NCI-H146 (cell line): ENCODE measurements around the gene RNF213.
"Not testable (repeated sequence)": the region's sequence is repeated elsewhere in the genome, so short reads cannot be mapped to it uniquely, and the experiment has no call there.

Experiments used
- DNase-seq: peaks from one replicate; lab custom pipeline; 2025; lab: John Stamatoyannopoulos, UW

Gene RNF213

DNA sequence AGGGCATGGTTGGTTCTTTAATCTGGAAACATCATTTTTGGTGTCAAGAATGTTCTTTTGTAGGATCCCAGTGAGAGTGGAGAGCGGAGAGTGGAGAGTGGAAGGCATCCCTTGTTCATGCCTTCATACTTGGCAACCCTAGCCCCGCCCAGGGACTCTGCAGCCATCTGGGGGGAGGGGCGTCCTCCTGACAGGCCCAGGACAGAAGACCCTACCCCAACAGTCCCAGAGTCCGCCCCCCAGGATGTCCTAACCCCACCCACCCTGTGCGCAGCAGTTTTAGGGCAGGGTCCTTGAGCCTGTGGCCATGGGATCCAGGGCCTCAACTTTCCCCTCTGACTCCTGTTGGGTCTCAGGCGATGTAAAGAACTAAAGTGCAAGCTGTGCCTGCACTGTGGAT lies 36.0 kb upstream of the RNF213 start:
- no peak for DNase-seq

DNA sequence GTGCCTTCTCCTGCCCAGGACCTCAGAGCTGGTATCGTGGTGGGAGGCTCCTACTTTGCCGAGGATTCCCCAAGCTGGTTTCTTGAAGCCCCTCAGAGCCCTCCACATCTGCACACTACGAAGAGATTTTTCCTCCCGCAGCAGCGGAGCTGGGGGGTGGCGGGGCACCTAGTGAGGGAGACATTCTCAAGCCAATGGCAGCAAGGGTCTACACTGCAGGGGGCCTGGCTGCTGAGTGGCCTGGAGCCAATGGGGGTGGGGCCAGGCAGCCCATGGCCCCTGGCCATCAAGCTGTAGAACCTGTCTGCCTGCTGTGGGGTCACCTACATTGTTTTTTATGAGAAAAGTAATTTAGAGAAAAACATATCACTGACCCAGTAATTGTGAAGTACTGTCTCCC lies 35.4 kb upstream of the RNF213 start:
- DNase-seq = no peak

DNA sequence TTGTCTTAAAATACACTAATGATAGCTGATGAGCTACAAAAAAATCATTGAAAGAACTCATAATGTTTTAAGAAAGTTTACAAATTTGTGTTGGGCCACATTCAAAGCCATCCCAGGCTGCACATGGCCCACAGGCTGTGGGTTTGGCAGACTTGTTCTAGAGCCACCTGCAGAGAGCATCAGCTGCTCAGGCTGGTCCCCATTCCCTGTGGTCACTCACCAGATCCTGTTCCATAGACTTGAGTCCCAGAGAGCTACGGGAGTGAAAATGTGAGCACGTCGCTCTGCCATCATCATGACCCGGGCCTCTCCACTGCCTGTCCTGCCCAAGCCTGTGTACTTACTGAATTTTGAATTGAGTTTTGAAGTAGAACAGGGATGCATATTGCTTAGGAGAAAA lies 33.5 kb upstream of the RNF213 start:
- no peak for DNase-seq

DNA sequence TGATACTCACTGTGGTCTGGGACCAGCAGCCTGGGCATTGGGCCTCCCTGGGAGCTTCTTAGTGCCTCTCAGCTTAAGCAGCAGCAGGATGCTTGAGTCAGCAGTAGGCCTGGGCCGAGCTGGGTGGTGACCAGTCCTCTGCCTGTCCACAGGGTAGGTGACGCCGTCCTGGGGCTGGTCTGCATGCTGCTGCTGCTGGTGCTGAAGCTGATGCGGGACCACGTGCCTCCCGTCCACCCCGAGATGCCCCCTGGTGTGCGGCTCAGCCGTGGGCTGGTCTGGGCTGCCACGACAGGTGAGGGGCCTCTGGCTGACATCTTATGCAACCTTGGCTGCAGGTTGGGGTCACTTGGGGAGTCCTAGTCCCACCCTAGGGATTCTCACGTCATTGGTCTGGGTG lies 33.0 kb upstream of the RNF213 start:
- DNase-seq = no peak

DNA sequence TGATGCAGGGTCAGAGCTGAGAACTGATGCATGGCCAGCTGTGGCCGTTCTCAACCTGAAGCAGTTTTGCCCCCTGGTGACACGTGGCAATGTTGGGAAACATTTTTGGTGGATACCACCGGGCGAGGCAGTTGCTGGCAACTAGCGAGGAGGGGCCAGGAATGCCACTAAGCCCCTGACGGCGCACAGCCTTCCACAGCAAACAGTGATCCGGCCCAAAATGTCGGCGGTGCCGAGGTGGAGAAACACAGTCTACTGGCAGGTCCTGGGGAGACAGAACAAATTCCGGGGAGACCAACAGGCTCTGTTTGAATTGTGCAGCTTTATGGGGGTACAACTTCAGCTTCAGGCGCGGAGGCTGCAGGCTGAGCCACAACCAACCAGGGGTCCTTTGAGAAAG lies 32.2 kb upstream of the RNF213 start:
- DNase-seq = no peak

DNA sequence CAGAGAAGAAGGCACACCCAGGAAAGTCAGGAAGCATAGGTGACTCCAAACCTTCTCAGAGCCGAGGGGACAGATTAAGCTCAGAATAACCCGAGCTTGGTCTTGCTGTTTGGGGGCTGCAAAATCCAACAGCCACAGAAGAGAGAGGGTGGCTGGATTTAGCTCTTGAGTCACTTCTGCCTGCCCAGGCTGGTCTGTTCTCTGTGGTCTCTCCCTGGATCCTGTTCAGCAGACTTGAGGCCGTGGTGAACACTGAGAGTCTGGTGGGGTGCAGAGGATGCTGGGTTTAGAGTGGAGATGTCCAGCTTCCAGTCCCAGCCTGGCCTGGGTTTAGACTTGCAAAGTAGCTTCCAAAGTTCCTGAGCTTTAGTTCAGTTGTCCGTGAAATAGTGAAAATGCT lies 31.6 kb upstream of the RNF213 start:
- DNase-seq = no peak

DNA sequence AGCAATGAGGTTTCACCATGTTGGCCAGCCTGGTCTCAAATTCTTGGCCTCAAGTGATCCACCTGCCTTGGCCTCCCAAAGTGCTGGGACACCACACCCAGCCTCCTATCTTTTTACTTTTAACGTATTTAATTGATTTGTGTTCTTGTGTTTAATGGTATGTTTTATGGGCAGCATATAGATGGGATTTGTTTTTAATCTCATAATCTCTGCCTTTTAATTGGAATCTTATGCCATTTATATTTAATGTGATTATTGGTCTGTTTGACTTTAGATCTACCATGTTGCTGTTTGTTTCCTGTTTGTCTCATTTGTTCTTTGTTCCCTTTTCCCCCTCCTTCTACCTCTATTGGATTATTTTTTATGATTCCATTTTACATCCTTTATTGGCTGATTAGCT lies 28.2 kb upstream of the RNF213 start:
- no peak for DNase-seq

DNA sequence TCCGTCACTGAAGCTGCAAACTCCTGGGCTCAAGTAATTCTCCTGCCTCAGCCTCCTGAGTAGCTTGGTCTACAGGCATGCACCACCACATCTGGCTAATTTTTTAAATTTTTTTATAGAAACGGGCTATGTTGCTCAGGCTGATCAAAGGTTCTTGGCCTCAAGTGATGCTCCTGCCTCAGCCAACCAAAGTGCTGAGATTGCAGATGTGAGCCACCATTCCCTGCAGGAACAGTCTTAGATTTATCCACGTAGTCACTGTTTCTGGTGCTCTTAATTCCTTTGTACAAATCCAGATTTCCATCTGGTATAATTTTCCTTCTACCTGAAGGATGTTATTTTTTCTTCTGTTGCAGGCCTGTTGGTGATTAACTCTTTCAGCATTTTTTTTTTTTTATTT lies 27.4 kb upstream of the RNF213 start:
- no peak for DNase-seq

DNA sequence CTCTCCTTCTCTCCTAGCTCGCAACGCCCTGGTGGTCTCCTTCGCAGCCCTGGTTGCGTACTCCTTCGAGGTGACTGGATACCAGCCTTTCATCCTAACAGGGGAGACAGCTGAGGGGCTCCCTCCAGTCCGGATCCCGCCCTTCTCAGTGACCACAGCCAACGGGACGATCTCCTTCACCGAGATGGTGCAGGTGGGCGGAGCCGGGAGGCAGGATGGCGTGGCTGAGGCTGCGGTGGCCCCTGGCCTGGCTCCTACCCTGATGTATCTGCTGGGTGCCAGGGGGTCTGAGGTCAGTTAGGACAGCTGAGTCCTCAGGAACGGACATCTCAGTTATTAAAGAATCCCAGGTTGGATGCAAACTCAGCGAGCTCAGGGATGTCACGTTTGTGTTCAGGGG lies 23.7 kb upstream of the RNF213 start:
- DNase-seq = no peak

DNA sequence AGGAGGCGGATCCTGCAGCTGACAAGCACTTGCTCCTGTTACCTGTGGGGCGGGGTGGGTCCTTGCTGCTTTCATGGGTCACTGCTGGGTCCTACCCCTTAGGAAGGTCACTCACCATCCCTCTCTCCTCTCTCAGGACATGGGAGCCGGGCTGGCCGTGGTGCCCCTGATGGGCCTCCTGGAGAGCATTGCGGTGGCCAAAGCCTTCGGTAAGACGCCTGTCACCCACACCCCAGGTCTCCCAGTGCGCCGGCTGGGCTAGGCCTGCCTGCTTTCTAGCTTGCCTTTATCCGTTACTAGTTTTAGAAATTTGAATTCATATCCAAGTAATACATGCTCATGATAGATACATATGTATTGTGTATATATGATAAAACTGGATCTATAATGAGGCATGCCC lies 23.3 kb upstream of the RNF213 start:
- no peak for DNase-seq

DNA sequence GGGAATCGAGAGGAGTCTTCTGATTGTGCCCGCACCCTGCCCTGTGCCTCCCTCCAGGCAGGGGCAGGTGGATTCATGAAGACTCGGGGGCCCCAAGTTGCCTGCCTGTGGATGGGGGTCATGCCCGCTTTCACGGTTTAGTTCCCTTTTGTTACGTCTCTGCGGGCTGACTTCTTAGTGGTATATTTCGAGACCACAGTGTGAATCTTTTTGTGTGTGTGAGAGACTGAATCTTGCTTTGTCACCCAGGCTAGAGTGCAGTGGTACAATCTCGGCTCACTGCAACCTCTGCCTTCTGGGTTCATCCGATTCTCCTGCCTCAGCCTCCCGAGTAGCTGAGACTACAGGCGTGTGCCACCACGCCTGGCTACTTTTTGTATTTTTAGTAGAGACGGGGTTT lies 18.1 kb upstream of the RNF213 start:
- DNase-seq = no peak

DNA sequence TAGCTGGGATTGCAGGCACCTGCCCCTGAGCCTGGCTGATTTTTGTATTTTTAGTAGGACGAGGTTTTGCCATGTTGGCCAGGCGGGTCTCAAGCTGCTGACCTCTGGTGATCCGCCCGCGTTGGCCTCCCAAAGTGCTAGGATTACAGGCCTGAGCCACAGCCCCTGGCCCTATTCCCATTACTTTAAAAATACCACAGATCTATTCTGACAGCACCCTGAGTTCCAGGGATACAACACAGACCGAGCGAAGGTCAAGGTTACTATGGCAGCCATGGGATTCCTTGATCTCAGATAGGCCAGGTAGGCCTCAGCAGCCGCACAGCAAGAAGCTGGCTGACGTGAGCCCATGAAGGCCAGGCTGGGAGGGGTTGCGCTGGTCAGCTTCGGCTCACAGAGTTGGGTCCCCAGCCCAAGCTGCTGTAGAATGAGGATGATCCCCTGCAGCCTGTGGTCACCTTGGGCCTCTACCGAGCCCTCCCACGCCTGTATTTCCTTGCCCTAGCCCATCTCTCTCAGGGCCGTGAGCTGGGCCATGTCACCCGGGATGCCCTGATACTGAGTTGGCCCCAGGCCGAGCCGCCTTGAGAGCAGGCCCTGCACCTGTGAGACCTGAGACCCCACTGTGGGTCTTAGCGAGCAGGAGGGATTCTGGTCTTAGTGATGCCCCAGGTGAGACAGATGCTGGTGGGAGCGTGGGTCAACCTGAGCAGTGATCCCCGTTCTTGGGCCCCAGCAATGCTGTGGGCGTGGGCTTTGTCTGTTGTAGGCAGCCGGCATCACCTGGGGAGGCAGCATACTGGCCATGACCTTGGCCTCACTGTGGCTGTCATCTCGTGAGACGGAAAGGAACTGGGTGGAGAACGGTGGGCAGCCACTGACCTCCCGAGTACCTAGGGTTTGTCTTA lies 16.9 kb upstream of the RNF213 start:
- DNase-seq = no peak

DNA sequence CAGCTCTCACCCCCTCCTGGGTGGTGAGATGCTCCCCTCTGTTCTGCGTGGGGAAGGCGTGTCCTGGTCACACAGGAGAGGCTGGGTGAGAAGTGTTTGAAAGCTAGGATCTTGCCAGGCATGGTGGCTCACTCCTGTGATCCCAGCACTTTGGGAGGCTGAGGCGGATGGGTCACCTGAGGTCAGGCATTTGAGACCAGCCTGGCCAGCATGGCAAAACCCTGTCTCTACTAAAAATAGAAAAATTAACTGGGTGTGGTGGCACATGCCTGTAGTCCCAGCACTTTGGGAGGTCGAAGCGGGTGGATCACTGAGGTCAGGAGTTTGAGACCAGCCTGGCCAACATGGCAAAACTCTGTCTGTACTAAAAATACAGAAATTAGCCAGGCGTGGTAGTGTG lies 16.2 kb upstream of the RNF213 start:
- DNase-seq = not testable (repeated sequence)

DNA sequence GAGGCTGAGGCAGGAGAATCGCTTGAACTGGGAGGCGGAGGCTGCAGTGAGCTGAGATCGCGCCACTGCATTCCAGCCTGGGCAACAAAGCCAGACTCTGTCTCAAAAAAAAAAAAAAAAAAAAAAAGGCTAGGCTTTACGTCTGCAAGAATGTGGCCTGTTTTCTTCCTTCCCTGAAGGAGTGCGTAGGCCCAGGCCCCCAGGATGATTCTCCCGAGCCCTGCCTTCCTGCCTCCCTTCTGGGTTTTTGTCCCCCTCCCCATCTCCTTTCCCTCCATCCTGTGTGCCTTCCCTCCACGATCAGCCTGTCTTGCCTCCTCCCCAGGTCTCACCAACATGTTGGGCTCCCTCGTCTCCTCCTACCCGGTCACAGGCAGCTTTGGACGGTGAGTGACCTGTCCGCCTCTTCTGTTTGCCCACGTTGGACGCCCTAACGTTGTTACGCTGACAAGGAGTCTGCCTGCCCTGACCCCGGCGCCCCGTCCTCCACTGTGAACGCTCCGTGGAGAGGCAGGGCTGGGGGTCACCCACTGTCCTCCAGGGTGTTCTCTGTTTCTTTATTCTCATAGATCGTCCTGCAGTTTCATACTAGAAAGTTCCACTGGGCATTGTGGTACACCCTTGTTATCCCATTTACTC lies 15.7 kb upstream of the RNF213 start:
- DNase-seq = no peak

DNA sequence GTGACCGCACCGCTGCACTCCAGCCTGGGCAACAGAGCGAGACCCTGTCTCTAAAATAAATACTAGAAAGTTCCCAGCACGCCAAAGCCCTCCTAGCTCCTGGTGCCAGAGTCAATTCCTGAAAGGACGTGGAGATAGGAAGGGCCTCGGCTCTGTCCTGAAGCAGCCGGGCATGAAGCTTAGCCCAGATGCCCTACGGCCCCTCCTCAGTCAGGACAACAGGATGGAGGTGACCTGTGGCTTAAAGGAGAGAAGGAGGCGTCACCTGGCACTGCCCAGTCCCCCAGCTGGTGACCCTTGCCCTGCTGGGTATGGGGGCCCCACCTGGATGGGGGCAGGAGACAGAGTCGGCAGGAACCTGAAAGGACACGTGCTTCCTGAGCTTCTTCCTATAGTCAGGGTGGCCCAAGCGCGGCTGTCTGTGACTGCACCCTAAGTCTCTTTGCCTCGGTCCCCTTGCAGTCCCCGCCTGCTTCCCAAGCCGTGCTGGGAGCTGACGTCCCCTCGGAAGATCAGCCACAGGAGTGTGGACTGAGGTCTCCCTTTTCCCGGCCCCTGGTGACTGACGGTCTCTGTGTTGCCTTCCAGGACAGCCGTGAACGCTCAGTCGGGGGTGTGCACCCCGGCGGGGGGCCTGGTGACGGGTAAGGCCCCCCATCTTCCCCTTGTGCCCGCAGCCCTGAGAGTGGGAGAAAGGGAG lies 14.9 kb upstream of the RNF213 start:
- no peak for DNase-seq

DNA sequence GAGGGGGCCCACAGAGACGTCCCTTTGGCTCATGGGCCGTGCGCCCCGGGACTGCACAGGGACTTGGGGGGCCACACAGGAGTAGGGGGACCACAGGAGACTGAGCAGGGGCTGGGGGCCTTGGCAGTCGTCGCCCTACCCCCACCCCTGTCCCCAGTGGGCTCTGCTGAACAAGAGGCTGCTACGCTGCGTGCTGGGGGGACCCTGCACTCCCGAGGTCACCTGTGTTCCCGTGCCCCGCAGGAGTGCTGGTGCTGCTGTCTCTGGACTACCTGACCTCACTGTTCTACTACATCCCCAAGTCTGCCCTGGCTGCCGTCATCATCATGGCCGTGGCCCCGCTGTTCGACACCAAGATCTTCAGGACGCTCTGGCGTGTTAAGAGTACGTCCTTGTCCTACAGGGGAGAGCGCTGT lies 14.4 kb upstream of the RNF213 start:
- DNase-seq = no peak

DNA sequence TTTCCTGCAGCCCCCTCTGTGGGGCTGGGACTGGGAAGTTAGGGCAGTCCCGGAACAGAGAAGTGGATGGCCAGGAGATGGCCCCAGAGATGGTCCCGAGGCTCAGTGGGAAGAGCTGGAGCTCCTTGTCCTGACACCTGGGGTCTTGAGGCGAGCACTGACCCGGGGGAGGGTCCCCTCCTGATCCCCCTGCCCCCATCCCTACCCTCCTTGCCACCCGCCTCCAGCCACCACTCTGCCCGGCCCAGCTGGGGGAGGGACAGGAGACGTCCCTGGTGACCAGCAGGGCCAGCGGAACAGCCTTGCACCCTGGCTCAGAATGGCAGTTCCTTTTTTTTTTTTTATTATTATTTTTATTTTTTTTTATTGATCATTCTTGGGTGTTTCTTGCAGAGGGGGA lies 13.9 kb upstream of the RNF213 start:
- no peak for DNase-seq

DNA sequence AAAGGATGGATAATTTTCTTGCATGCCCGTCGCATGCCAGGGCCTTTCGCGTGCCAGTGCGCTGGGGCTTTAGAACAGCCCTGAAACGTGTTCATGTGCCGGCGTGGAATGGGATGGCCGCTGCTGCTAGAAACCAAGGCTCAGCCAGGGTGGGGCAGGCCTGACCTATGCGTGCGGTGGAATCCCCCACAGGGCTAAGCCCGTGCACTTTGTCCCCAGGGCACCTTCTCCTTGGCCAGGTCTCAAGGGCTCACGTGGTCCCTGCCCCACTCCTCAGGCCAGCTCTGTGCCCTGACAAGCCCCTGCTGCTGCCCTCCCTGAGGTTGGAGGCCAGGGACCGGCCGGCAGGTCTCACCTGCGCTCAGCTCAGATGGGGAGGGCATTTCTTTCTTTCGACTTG lies 13.1 kb upstream of the RNF213 start:
- DNase-seq = no peak

DNA sequence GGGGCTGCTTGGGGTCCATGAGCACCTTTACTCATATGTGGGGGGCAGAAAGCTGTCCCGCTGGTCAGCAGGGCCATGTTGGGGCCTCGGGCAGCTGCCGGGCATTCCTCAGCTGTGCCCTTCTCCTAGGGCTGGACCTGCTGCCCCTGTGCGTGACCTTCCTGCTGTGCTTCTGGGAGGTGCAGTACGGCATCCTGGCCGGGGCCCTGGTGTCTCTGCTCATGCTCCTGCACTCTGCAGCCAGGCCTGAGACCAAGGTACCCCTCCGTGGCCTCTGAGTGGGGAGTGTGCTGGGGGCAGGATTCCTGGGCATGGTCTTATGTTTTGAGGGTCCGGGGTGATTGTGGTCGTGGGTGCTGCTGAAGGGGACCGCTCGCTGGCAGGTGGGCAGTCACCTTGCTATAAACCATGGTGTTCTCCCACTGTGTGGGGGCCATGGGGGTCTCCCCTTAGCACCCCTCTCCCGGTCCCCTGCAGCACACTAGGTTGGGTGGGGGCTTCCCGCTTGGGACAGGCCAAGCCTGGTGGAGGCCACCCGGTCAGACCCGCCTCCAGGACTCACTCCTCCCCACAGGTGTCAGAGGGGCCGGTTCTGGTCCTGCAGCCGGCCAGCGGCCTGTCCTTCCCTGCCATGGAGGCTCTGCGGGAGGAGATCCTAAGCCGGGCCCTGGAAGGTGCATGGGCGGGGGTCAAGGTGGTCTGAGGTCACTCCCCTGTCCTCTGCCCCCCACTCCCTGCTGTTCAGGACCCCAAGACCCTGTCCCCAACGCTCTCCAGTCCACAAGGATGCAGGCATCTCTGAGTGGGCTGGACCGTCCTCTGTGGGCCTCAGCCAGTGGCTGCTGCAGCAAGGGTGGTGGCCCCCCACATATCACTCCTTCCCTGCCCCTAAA lies 12.4 kb upstream of the RNF213 start:
- no peak for DNase-seq

DNA sequence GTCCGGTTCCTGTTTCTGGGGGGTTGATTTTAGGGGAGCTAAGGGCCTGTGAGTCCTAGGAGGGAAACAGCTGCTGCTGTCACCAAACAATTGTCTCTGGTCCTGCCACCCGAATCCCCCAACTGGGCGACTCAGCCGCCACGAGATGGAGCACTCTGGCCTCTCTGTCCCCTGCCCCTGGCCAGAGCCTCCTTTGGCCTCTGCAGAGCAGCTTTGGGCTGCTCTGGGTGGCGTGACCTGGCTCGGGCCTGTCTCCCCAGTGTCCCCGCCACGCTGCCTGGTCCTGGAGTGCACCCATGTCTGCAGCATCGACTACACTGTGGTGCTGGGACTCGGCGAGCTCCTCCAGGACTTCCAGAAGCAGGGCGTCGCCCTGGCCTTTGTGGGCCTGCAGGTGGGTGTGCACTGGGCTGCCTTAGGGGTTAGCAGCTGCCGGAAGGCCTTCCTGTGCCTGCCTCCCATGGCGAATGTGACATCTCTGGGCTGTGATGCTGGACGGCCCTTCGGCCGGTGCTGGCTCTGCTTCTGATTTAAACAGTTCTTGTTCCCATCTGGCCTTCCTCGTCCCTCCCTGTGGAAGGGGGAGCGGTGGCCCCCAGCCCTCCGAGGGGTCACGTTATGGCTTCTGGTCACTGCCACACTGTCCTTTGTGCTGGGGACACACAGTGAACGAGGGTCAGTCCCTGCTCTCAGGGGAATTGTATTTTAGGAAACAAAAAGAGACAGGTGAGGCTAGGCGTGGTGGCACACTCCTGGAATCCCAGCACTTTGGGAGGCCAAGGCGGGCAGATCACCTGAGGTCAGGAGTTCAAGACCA lies 11.6 kb upstream of the RNF213 start:
- DNase-seq = no peak

DNA sequence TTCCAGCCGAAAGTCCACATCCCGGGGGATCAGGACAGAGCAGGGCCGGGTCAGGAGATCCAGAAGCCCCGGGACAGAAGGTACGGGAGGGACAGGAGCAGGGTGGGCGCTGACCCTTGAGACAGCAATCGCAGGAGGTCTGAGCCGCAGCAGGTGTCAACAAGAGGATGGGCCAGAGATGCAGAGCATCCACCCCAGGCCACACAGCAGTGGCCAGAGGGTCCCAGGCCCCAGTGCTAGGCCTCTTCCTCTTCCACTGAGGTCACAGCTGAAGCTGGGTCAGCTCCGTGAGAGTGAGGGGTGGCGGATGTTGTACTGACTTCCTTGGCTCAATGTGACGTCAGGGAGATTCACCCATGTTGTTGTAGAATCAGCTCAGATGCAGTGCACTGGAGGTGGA lies 8.7 kb upstream of the RNF213 start:
- DNase-seq = no peak
